Lower leg skin (tissue), 4 donors: ENCODE data around the gene POC1A. TPM values are rescaled to one million over a fixed set of nuclear protein-coding genes. Genes with fewer than 3 reads are reported as not detected.

Experiments used
- DNase-seq, 2 donors: peaks; one replicate each; pipeline ENCODE4 v3.0.0-alpha.2; 2019; ENCODE audit warnings: low spot score in 2 of 2
- H3K4me3 ChIP-seq: fragments of 200-600 bp; sonication (generic); 2 replicates; pipeline ENCODE4 v1.5.1; 2017; ENCODE audit warnings: mild to moderate bottlenecking, low read depth; ENCODE audit not compliant: poor library complexity, severe bottlenecking
- CTCF ChIP-seq, 3 donors: fragments of 450-650 bp; IDR thresholded peaks; one replicate each; pipeline ENCODE4 v1.5.1; 2016; ENCODE audit warnings: antibody characterized with exemption in 3 of 3, mild to moderate bottlenecking in 3 of 3, moderate library complexity in 2 of 3
- POLR2A ChIP-seq, 2 donors: fragments of 450-650 bp; IDR thresholded peaks; one replicate each; pipeline ENCODE4 v1.6.1; 2016 to 2017; ENCODE audit warnings: antibody characterized with exemption in 2 of 2, mild to moderate bottlenecking in 1 of 2, moderate library complexity in 1 of 2
- WGBS, 2 donors: methylation state at CpG; one replicate each; pipeline ENCODE4 v1.1.5; 2018; 5-methylcytosine and 5-hydroxymethylcytosine counted together
- intact Hi-C: fragments of 100-400 bp; cut with DNase I; formaldehyde crosslinking; loops from one replicate; pipeline ENCODE4 v1.15.0; 2023; ENCODE audit warnings: low total_unique reads
- total RNA-seq, 4 donors: library from RNA; depleted of rRNA; stranded (reverse); fragments of >200 nt; gene quantifications; one replicate each; pipeline ENCODE4 v1.1.0, GENCODE V29; 2016

The POC1A gene
- 1 to 10 TPM; 1.6 to 4.9 (median 1.9) TPM for total RNA-seq

- peak within 1 kb of the TSS; percentile 33 for H3K4me3 ChIP-seq
- 0% methylated on average over 37 to 60 of the region's 83 CpGs for WGBS, 2 donors
- peak; percentile 99 for DNase-seq
- intact Hi-C loops, result no loop called here
- TF ChIP-seq CTCF (IDR thresholded peaks at IDR 0.05) (no peak), POLR2A (IDR thresholded peaks at IDR 0.05) (no peak)
Observed at GRCh38 chr3:52154135-52155094, at the start of gene POC1A. Gene POC1A, minus strand, starts transcription at chr3:52154423. Its CDS starts 51 bp downstream, at chr3:52154372.

- 74 to 77% methylated on average over 1 of the region's 1 CpG for whole genome bisulfite sequencing, 2 donors
- DNase-seq, result no peak
- TF ChIP-seq POLR2A (IDR thresholded peaks at IDR 0.05) (no peak), CTCF (IDR thresholded peaks at IDR 0.05) (no peak)
Observed at GRCh38 chr3:52203701-52204100, 49.5 kb upstream of the POC1A start.

GRCh38 chr3:52202384-52203077 lies 48.3 kb upstream of the POC1A start:
- no peak overlapping the region for H3K4me3 ChIP-seq
- intact Hi-C loops, result no loop called here
- no peak for TF ChIP-seq CTCF (IDR thresholded peaks at IDR 0.05)
- no peak for TF ChIP-seq POLR2A (IDR thresholded peaks at IDR 0.05)
- DNase-seq, result no peak
- 78 to 90% methylated on average over 4 of the region's 4 CpGs for WGBS, 2 donors

More at GRCh38 chr3:52203701-52204100, 49.5 kb upstream of the POC1A start:
- H3K4me3 ChIP-seq, result no peak overlapping the region
- intact Hi-C loops, result no loop called here

- intact Hi-C loops, result no loop called here
- 91 to 92% methylated on average over 5 of the region's 5 CpGs for WGBS, 2 donors
- no peak for DNase-seq
- TF ChIP-seq CTCF (IDR thresholded peaks at IDR 0.05) (no peak), POLR2A (IDR thresholded peaks at IDR 0.05) (no peak)
- H3K4me3 ChIP-seq, result no peak overlapping the region
Observed at GRCh38 chr3:52200981-52201679, 46.9 kb upstream of the POC1A start.
